ENCODE measurements around the gene LARP7.

DNA sequence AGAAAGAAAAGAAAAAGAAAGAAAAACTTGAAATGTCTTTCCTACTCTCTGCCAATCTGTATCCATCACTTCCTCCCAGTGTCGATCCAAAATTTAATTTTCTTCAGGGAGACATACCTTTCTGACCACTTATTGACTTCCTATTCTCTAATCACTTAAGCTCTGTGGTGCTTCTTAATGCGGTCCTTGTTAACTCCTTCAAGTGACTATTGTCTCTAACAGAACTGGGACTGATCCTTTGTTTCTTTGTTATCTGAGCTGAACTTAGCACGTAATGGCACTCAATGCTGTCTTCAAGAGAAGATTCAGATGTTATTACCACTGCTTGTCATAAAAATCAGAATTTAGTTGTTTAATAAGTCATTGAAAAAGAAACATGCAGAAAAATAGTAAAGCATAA is 31.2 kb downstream of the LARP7 start:
- TF ChIP-seq, protein P1, sequence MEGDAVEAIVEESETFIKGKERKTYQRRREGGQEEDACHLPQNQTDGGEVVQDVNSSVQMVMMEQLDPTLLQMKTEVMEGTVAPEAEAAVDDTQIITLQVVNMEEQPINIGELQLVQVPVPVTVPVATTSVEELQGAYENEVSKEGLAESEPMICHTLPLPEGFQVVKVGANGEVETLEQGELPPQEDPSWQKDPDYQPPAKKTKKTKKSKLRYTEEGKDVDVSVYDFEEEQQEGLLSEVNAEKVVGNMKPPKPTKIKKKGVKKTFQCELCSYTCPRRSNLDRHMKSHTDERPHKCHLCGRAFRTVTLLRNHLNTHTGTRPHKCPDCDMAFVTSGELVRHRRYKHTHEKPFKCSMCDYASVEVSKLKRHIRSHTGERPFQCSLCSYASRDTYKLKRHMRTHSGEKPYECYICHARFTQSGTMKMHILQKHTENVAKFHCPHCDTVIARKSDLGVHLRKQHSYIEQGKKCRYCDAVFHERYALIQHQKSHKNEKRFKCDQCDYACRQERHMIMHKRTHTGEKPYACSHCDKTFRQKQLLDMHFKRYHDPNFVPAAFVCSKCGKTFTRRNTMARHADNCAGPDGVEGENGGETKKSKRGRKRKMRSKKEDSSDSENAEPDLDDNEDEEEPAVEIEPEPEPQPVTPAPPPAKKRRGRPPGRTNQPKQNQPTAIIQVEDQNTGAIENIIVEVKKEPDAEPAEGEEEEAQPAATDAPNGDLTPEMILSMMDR (IDR thresholded peaks at IDR 0.05; ENCODE audit: control extremely low read depth in 1 of 3, insufficient read depth in 1 of 3, low read depth in 1 of 3, low read length in 3 of 3): no peak
- no peak for TF ChIP-seq ZNF274 (IDR thresholded peaks at IDR 0.05; ENCODE audit: borderline replicate concordance, extremely low read depth, low read length)
- no peak for TF ChIP-seq SIX5 (IDR thresholded peaks at IDR 0.05; ENCODE audit: low read depth, low read length)
- TF ChIP-seq BACH1 (IDR thresholded peaks at IDR 0.05; ENCODE audit: low read length): no peak
- TF ChIP-seq EGR1 (IDR thresholded peaks at IDR 0.05; ENCODE audit: borderline replicate concordance, low read depth, low read length): no peak
- TF ChIP-seq POLR2A (IDR thresholded peaks at IDR 0.05; ENCODE audit: control extremely low read depth in 1 of 2, low read depth in 2 of 2, low read length in 2 of 2): no peak
- TF ChIP-seq RFX5 (IDR thresholded peaks at IDR 0.05; ENCODE audit: borderline replicate concordance, low read depth, low read length): no peak

Data from H1 (cell line).